ENCODE measurements around the gene NUDCD3.

The NUDCD3 gene

GRCh38 chr7:44386139-44386913, 104.1 kb downstream of the NUDCD3 start:
- in situ Hi-C loops (cut with HindIII; ENCODE audit: low pct_ligation_motif_present, low sequenced_read_pairs) = no loop called here
- peaks cover 16% of the 10 kb centered on the region for H3K36me3 ChIP-seq (replicated peaks)

DNA sequence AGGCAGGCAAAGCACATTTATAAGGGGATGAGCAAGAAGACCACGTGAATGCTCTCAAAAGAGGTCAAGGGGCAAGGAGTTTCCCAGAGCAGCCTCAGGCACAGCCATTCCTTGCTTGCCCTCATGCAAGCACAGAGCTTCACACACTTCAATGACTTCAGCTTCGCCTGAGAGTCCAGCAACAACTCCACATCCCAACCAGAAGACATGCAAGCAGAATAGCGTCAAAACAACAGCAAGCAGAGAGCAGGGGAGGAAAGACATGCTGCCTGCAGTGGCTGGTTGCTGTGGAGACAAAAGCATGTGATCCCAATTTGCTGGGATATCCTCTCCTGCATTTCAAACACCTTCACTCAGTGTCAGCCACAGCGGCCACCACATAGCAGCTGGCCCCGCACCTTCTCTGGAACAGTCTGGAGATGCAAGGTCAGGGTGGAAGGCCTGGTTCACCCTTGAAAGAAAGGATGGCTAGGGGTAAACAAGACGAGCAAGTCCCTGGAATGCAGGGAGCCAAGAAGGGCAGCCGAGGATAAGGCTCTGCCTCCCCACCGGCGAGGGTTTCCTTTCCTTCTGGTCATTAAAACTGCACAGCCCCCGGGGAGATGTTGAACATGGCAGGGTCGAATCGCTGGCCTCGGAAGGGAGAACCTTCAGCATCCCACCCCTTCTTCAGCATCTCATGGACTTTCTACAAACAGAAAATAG, 104.9 kb downstream of the NUDCD3 start:
- in situ Hi-C loops (cut with HindIII; ENCODE audit: low pct_ligation_motif_present, low sequenced_read_pairs) = no loop called here
- no peak overlapping the region for H3K27ac ChIP-seq
- H3K27me3 ChIP-seq (replicated peaks) = no peaks in the 10 kb centered on the region
- peaks cover 14% of the 10 kb centered on the region for H3K36me3 ChIP-seq (replicated peaks)
- no peak for DNase-seq
- H3K4me3 ChIP-seq (ENCODE audit: low read depth, low read length) = no peak overlapping the region
- TF ChIP-seq CTCF (IDR thresholded peaks at IDR 0.05; ENCODE audit: low read depth, low read length, missing control alignments) = no peak

More at GRCh38 chr7:44386139-44386913, 104.1 kb downstream of the NUDCD3 start:
- peak; percentile 69 for DNase-seq
- TF ChIP-seq CTCF (IDR thresholded peaks at IDR 0.05; ENCODE audit: low read depth, low read length, missing control alignments) = no peak
- H3K4me3 ChIP-seq (ENCODE audit: low read depth, low read length) = no peak overlapping the region
- H3K27ac ChIP-seq = no peak overlapping the region
- no peaks in the 10 kb centered on the region for H3K27me3 ChIP-seq (replicated peaks)

DNA sequence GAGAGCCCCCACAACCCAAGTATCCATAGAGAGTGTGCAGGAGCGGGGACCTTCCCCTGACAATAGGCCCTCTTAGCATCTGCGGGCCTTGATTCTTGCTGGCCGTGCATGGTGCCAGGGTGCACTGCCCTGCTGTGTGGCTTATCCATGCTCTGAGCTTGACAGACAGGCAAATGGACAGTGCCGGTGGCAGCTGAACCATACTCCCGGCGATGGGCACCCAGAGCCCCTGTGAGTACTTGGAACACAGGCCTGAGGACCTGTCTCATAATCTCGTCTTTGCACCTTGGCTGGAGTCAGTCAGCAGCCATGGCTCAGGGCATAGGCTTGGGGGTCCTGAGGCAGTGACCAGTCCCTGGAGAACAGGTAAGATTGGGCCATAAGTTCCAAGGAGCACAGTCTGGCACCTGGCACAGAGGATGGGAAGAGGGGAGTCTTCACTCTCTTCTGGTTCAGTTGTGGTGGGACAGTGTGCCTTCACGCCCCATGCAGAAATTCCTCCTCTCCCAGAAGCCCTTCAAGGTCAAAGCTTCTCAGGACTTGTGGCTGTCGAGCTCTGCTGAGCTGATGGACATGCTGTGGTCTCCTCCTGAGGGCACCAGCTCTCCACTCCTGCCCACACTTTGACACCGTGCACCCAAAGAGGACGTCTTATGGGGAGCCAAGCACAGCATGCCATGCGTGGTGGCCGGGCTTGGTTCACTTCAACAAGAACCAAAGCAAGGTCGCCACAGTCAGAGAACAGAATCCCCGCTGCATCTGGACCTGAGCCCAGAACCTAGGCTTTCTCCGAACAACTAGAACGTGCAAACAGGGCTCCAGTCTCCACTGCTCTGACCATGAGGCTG, 105.6 kb downstream of the NUDCD3 start:
- no peak overlapping the region for H3K4me3 ChIP-seq (ENCODE audit: low read depth, low read length)
- in situ Hi-C loops (cut with HindIII; ENCODE audit: low pct_ligation_motif_present, low sequenced_read_pairs) = no loop called here
- no peak overlapping the region for H3K27ac ChIP-seq
- TF ChIP-seq CTCF (IDR thresholded peaks at IDR 0.05; ENCODE audit: low read depth, low read length, missing control alignments) = no peak
- no peaks in the 10 kb centered on the region for H3K27me3 ChIP-seq (replicated peaks)
- no peak for DNase-seq
- H3K36me3 ChIP-seq (replicated peaks) = peaks cover 12% of the 10 kb centered on the region

- no peak overlapping the region for H3K4me3 ChIP-seq (ENCODE audit: low read depth, low read length)
- H3K27me3 ChIP-seq (replicated peaks) = no peaks in the 10 kb centered on the region
- TF ChIP-seq CTCF (IDR thresholded peaks at IDR 0.05; ENCODE audit: low read depth, low read length, missing control alignments) = no peak
- peaks cover 6% of the 10 kb centered on the region for H3K36me3 ChIP-seq (replicated peaks)
- peak overlapping the region; percentile 61 for H3K27ac ChIP-seq
- peak; percentile 67 for DNase-seq
- in situ Hi-C loops (cut with HindIII; ENCODE audit: low pct_ligation_motif_present, low sequenced_read_pairs) = no loop called here
These were observed 106.9 kb downstream of the NUDCD3 start for GRCh38 chr7:44383566-44383965.

- no peaks in the 10 kb centered on the region for H3K27me3 ChIP-seq (replicated peaks)
- no peak for DNase-seq
- peak overlapping the region; percentile 61 for H3K27ac ChIP-seq
- H3K36me3 ChIP-seq (replicated peaks) = peaks cover 4% of the 10 kb centered on the region
- no peak for TF ChIP-seq CTCF (IDR thresholded peaks at IDR 0.05; ENCODE audit: low read depth, low read length, missing control alignments)
- H3K4me3 ChIP-seq (ENCODE audit: low read depth, low read length) = no peak overlapping the region
- in situ Hi-C loops (cut with HindIII; ENCODE audit: low pct_ligation_motif_present, low sequenced_read_pairs) = no loop called here
These were observed 107.8 kb downstream of the NUDCD3 start for GRCh38 chr7:44382459-44383265.
